HepG2 (cell line): ENCODE data around the gene PAK2. TPM values are rescaled to one million over a fixed set of nuclear protein-coding genes. Genes with fewer than 3 reads are reported as not detected.

Experiments used
- ETV5 ChIP-seq: IDR thresholded peaks from 2 replicates; pipeline ENCODE4 v1.6.1; 2018; ENCODE audit warnings: missing biosample characterization, missing genetic modification reagents, inconsistent platforms, borderline replicate concordance
- HMGA1 ChIP-seq: sonication (generic); formaldehyde crosslinking; conservative IDR thresholded peaks from 2 replicates; pipeline ENCODE4 v1.4.0; 2020; ENCODE audit warnings: missing genetic modification reagents
- KDM2A ChIP-seq: sonication (generic); formaldehyde crosslinking; IDR thresholded peaks from 2 replicates; pipeline ENCODE4 v1.4.0; 2020; ENCODE audit warnings: low read depth, missing genetic modification reagents, borderline replicate concordance
- MZF1 ChIP-seq: sonication (generic); formaldehyde crosslinking; IDR thresholded peaks from 2 replicates; pipeline ENCODE4 v1.8.1; 2023; ENCODE audit warnings: mild to moderate bottlenecking, missing genetic modification reagents, borderline replicate concordance
- NFATC3 ChIP-seq: sonication (generic); formaldehyde crosslinking; IDR thresholded peaks from 2 replicates; pipeline ENCODE4 v1.5.1; 2020; ENCODE audit warnings: mild to moderate bottlenecking, missing genetic modification reagents
- PCBP2 ChIP-seq: fragments of 200-400 bp; formaldehyde crosslinking; optimal IDR thresholded peaks from 2 replicates; pipeline ENCODE3; 2018; ENCODE audit warnings: low read length, low read depth; ENCODE audit not compliant: poor library complexity, severe bottlenecking
- SIX1 ChIP-seq: sonication (generic); formaldehyde crosslinking; IDR thresholded peaks from 2 replicates; pipeline ENCODE4 v1.4.0; 2020; ENCODE audit warnings: missing genetic modification reagents, borderline replicate concordance
- SMAD9 ChIP-seq: sonication (generic); formaldehyde crosslinking; IDR thresholded peaks from 2 replicates; pipeline ENCODE4 v1.5.1; 2020; ENCODE audit warnings: mild to moderate bottlenecking, missing genetic modification reagents
- SRSF9 ChIP-seq: fragments of 200-400 bp; formaldehyde crosslinking; IDR thresholded peaks from 2 replicates; pipeline ENCODE4 v1.6.1; 2018; ENCODE audit warnings: borderline replicate concordance, mild to moderate bottlenecking, low read depth, low read length; ENCODE audit not compliant: insufficient read depth, poor library complexity, severe bottlenecking
- WIZ ChIP-seq: sonication (generic); formaldehyde crosslinking; IDR thresholded peaks from 2 replicates; pipeline ENCODE4 v1.5.1; 2020; ENCODE audit warnings: mild to moderate bottlenecking, missing genetic modification reagents
- ZNF543 ChIP-seq: sonication (generic); formaldehyde crosslinking; IDR thresholded peaks from 2 replicates; pipeline ENCODE4 v1.4.0; 2020; ENCODE audit warnings: mild to moderate bottlenecking, missing genetic modification reagents
- ZNF644 ChIP-seq: IDR thresholded peaks from 2 replicates; pipeline ENCODE4 v1.6.1; 2016; ENCODE audit warnings: low read depth
- polyA plus RNA-seq, 8 experiments: library from polyadenylated mRNA; depleted of rRNA in 3 of 8; stranded (reverse) in 7 of 8; unstranded in 1 of 8; fragments of >200 nt; fragmentation: Illumina TruSeq in 4 of 8; extraction: Trizol in 4 of 8; gene quantifications; 2 replicates each; pipeline versions ENCODE4 v1.2.1 to v1.2.3, GENCODE V29; 2011 to 2016; ENCODE audit warnings: low read depth in 4 of 8, missing spikeins in 1 of 8, mixed read lengths in 1 of 8; ENCODE audit not compliant: insufficient read depth in 1 of 8
- total RNA-seq, 5 experiments: library from RNA; depleted of rRNA; stranded (reverse); fragments of >200 nt; fragmentation: Illumina TruSeq; extraction: Trizol; gene quantifications; 2 replicates each; pipeline ENCODE4 v1.2.3, GENCODE V29; 2016; ENCODE audit warnings: low read depth in 1 of 5
- TF ChIP-seq, protein P1 (sequence below): sonication (generic); formaldehyde crosslinking; IDR thresholded peaks from 2 replicates; pipeline ENCODE4 v1.4.0; 2020; ENCODE audit warnings: mild to moderate bottlenecking, missing genetic modification reagents
- TF ChIP-seq, protein P2 (sequence below): sonication (generic); formaldehyde crosslinking; IDR thresholded peaks from 2 replicates; pipeline ENCODE4 v1.8.1; 2023; ENCODE audit warnings: mild to moderate bottlenecking, missing genetic modification reagents
- TF ChIP-seq, protein P3 (sequence below): sonication (generic); formaldehyde crosslinking; IDR thresholded peaks from 2 replicates; pipeline ENCODE4 v1.5.0; 2020; ENCODE audit warnings: missing genetic modification reagents, mild to moderate bottlenecking, borderline replicate concordance
- TF ChIP-seq, protein P4 (sequence below): IDR thresholded peaks from 2 replicates; pipeline ENCODE4 v1.6.1; 2012; ENCODE audit warnings: inconsistent platforms
- TF ChIP-seq, protein P5 (sequence below): sonication (generic); formaldehyde crosslinking; conservative IDR thresholded peaks from 2 replicates; pipeline ENCODE4 v1.4.0; 2020; ENCODE audit warnings: missing genetic modification reagents

PAK2 gene
- total and polyA plus RNA-seq, 2 of the 13 experiments (the other 11 are each of a cell fraction or from before 2014, with no cell fraction given) = 23.0 to 24.7 TPM

DNA sequence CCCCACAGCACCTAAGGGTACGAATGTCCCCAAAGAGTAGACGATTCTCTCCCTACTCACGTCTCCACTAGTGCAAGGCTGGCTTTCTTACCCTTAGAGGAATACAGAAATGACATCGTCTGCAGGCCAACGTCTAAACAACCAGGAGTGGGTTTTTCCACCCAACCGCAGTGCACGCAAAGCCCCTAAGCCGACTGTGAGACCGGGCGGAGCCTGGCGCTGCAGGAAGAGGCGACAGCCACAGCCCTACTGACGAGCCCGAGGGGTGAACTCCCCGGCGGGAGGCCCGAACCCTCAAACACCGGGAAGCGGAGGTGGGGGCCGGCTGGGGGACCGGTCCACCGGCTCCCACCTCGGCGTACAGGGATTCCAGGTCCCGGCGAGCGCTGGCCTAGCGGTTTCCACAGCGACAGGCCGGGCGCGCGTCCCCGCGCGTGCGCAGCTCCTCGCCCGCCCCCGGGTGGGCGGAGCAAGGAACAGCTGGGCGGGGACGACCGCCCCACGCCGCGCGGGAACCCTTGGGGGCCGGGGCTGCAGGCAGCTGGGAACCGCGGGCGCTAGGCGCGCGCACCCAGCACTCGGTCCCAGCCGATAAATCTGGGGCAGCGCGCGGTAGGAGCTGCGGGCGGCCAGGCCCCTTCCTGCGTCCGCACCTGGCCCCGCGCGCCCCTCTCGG, 27.7 kb upstream of the PAK2 start, which contains the start of the genes CEP19 and PIGX (continued):
- TF ChIP-seq, protein P1, sequence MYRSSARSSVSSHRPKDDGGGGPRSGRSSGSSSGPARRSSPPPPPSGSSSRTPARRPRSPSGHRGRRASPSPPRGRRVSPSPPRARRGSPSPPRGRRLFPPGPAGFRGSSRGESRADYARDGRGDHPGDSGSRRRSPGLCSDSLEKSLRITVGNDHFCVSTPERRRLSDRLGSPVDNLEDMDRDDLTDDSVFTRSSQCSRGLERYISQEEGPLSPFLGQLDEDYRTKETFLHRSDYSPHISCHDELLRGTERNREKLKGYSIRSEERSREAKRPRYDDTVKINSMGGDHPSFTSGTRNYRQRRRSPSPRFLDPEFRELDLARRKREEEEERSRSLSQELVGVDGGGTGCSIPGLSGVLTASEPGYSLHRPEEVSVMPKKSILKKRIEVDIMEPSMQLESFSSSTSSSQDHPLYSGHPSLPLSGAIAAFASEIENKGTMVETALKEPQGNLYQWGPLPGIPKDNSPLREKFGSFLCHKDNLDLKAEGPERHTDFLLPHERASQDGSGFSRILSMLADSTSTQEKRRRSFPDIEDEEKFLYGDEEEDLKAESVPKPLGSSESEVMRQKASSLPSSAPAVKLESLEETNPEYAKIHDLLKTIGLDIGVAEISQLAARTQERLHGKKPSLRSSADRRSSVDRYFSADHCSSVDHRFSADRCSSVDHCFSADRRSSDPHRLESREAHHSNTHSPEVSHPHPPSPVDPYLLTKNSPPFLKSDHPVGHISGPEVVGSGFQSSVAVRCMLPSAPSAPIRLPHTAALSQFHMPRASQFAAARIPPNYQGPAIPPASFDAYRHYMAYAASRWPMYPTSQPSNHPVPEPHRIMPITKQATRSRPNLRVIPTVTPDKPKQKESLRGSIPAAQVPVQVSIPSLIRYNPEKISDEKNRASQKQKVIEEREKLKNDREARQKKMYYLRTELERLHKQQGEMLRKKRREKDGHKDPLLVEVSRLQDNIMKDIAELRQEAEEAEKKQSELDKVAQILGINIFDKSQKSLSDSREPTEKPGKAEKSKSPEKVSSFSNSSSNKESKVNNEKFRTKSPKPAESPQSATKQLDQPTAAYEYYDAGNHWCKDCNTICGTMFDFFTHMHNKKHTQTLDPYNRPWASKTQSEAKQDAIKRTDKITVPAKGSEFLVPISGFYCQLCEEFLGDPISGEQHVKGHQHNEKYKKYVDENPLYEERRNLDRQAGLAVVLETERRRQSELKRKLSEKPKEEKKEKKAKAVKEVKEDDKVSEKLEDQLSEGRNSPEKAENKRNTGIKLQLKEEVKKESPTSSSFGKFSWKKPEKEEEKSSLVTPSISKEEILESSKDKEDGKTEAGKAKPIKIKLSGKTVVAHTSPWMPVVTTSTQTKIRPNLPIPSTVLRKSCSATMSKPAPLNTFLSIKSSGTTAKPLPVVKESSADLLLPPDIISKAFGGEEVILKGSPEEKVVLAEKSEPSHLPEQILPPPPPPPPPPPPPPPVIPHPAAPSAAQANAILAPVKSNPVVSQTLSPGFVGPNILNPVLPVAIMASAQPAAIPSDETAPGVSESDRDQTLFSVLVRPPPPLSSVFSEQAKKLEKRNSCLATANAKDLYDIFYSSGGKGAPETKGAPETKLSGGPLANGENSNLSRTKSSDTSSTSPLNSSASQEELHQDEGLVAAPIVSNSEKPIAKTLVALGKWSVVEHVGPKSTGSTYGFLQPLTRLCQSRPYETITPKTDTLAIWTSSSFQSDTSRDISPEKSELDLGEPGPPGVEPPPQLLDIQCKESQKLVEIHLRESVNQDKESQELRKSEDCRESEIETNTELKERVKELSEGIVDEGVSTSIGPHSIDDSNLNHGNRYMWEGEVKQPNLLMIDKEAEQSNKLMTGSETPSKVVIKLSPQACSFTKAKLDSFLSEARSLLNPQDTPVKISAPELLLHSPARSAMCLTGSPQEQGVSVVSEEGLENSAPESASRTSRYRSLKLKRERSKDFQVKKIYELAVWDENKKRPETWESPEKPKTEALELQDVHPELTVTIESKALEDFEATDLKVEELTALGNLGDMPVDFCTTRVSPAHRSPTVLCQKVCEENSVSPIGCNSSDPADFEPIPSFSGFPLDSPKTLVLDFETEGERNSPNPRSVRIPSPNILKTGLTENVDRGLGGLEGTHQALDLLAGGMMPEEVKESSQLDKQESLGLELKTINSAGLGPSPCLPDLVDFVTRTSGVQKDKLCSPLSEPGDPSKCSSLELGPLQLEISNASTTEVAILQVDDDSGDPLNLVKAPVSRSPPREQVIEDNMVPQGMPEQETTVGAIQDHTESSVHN = no peak
- no peak for TF ChIP-seq PCBP2
- TF ChIP-seq, protein P2, sequence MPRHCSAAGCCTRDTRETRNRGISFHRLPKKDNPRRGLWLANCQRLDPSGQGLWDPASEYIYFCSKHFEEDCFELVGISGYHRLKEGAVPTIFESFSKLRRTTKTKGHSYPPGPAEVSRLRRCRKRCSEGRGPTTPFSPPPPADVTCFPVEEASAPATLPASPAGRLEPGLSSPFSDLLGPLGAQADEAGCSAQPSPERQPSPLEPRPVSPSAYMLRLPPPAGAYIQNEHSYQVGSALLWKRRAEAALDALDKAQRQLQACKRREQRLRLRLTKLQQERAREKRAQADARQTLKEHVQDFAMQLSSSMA = no peak; the same call in 1 of the 2 replicates
- no peak for TF ChIP-seq NFATC3 (CRISPR knock-in tag)
- TF ChIP-seq SMAD9 (CRISPR knock-in tag) = no peak
- TF ChIP-seq HMGA1 = no peak
- TF ChIP-seq, protein P3, sequence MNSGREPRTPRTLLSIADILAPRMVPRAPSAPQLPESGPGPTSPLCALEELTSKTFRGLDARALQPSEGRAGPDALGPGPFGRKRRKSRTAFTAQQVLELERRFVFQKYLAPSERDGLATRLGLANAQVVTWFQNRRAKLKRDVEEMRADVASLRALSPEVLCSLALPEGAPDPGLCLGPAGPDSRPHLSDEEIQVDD (CRISPR knock-in tag) = no peak
- TF ChIP-seq, protein P4, sequence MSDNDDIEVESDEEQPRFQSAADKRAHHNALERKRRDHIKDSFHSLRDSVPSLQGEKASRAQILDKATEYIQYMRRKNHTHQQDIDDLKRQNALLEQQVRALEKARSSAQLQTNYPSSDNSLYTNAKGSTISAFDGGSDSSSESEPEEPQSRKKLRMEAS = peak; percentile 64
- no peak for TF ChIP-seq WIZ (CRISPR knock-in tag)
- no peak for TF ChIP-seq SRSF9
- TF ChIP-seq MZF1 (CRISPR knock-in tag) = no peak
- TF ChIP-seq, protein P5, sequence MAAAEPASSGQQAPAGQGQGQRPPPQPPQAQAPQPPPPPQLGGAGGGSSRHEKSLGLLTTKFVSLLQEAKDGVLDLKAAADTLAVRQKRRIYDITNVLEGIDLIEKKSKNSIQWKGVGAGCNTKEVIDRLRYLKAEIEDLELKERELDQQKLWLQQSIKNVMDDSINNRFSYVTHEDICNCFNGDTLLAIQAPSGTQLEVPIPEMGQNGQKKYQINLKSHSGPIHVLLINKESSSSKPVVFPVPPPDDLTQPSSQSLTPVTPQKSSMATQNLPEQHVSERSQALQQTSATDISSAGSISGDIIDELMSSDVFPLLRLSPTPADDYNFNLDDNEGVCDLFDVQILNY (CRISPR knock-in tag) = no peak
- no peak for TF ChIP-seq SIX1 (CRISPR knock-in tag)
- TF ChIP-seq KDM2A (CRISPR knock-in tag) = peak; percentile 37; the same call in 1 of the 2 replicates
- no peak for TF ChIP-seq ETV5 (CRISPR knock-in tag)
- no peak for TF ChIP-seq ZNF644 (CRISPR knock-in tag)
- no peak for TF ChIP-seq ZNF543 (CRISPR knock-in tag)
